Measurements from ENCODE around the gene APOBEC3G.
"Not testable (repeated sequence)": the region's sequence is repeated elsewhere in the genome, so short reads cannot be mapped to it uniquely, and the experiment has no call there.

Gene APOBEC3G

DNA sequence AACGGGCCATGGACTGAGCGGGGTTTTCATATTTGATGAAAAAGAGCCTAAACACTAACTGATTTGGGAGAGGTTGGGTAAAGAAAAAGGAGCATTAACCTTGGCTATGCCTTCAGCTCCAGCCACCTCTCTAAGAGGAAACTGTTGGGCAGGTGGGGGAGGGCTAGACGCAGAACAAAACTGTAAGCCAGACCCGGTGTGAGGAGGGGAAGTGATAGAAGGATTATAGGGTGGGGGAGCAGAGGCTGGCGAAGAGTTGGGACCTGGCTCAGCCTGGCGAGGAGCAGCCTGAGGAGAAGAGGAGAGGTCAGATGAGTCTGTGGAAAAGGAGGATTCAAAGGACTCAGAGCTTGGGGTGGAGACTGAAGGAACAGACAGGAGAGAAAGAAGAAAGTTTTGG, 15.8 kb upstream of the APOBEC3G start:
- not testable (repeated sequence) for H3K23ac ChIP-seq (ENCODE audit: low read length in 2 of 2); H3K14ac ChIP-seq (ENCODE audit: low read length in 2 of 2); H3K9ac ChIP-seq (ENCODE audit: low read length); H3K79me1 ChIP-seq (replicated peaks; ENCODE audit: low read length, poor library complexity, severe bottlenecking); H3K18ac ChIP-seq (ENCODE audit: low read depth in 1 of 2, low read length in 2 of 2); H3K4me1 ChIP-seq (ENCODE audit: control insufficient read depth, insufficient read depth, low read depth, low read length); H4K8ac ChIP-seq (ENCODE audit: low read length); H3K4me2 ChIP-seq (ENCODE audit: low read length, poor library complexity, severe bottlenecking); H3K4ac ChIP-seq (ENCODE audit: low read depth in 1 of 2, low read length in 2 of 2); H2BK12ac ChIP-seq (ENCODE audit: low read length in 2 of 2); H3K27ac ChIP-seq (ENCODE audit: low read length, poor library complexity, severe bottlenecking); H2BK15ac ChIP-seq (ENCODE audit: low read depth, poor library complexity, severe bottlenecking); H3K9me3 ChIP-seq (ENCODE audit: control insufficient read depth, low read length); H3K36me3 ChIP-seq (ENCODE audit: control insufficient read depth in 1 of 2, insufficient read depth in 2 of 2, low read depth in 1 of 2, low read length in 2 of 2); H2BK120ac ChIP-seq (ENCODE audit: low read depth, low read length); H4K91ac ChIP-seq (ENCODE audit: low read length); H2BK5ac ChIP-seq (ENCODE audit: low read depth, low read length, poor library complexity, severe bottlenecking); H2AFZ ChIP-seq (ENCODE audit: low read depth, low read length); H3K4me3 ChIP-seq (ENCODE audit: insufficient read depth in 1 of 2, low read depth in 1 of 2, low read length in 2 of 2); H2AK5ac ChIP-seq (ENCODE audit: low read length, severe bottlenecking); DNase-seq
- WGBS = 81% methylated on average over 6 of the region's 6 CpGs
- H3K27me3 ChIP-seq (ENCODE audit: control insufficient read depth in 1 of 2, insufficient read depth in 1 of 2, low read length in 2 of 2) = peaks cover 24 to 30% of the 10 kb centered on the region in 2 experiments

- H2AFZ ChIP-seq (ENCODE audit: low read depth, low read length); H3K9ac ChIP-seq (ENCODE audit: low read length); H3K36me3 ChIP-seq (ENCODE audit: control insufficient read depth in 1 of 2, insufficient read depth in 2 of 2, low read depth in 1 of 2, low read length in 2 of 2); H3K79me1 ChIP-seq (replicated peaks; ENCODE audit: low read length, poor library complexity, severe bottlenecking); H3K4me3 ChIP-seq (ENCODE audit: insufficient read depth in 1 of 2, low read depth in 1 of 2, low read length in 2 of 2); DNase-seq; H3K4me2 ChIP-seq (ENCODE audit: low read length, poor library complexity, severe bottlenecking); H3K9me3 ChIP-seq (ENCODE audit: control insufficient read depth, low read length); H2BK12ac ChIP-seq (ENCODE audit: low read length in 2 of 2); H4K8ac ChIP-seq (ENCODE audit: low read length); H3K23ac ChIP-seq (ENCODE audit: low read length in 2 of 2); H2BK120ac ChIP-seq (ENCODE audit: low read depth, low read length); H3K4me1 ChIP-seq (ENCODE audit: control insufficient read depth, insufficient read depth, low read depth, low read length); H3K18ac ChIP-seq (ENCODE audit: low read depth in 1 of 2, low read length in 2 of 2); H2BK5ac ChIP-seq (ENCODE audit: low read depth, low read length, poor library complexity, severe bottlenecking); H2BK15ac ChIP-seq (ENCODE audit: low read depth, poor library complexity, severe bottlenecking); H3K27ac ChIP-seq (ENCODE audit: low read length, poor library complexity, severe bottlenecking); H3K14ac ChIP-seq (ENCODE audit: low read length in 2 of 2); H3K4ac ChIP-seq (ENCODE audit: low read depth in 1 of 2, low read length in 2 of 2); H4K91ac ChIP-seq (ENCODE audit: low read length); H2AK5ac ChIP-seq (ENCODE audit: low read length, severe bottlenecking): not testable (repeated sequence)
- H3K27me3 ChIP-seq (ENCODE audit: control insufficient read depth in 1 of 2, insufficient read depth in 1 of 2, low read length in 2 of 2) = peaks cover 24 to 30% of the 10 kb centered on the region in 2 experiments
- WGBS = 74% methylated on average over 10 of the region's 10 CpGs
These were observed 15.1 kb upstream of the APOBEC3G start for GRCh38 chr22:39061951-39062350.

- not testable (repeated sequence) for H3K4ac ChIP-seq (ENCODE audit: low read depth in 1 of 2, low read length in 2 of 2); H3K4me2 ChIP-seq (ENCODE audit: low read length, poor library complexity, severe bottlenecking); H2AK5ac ChIP-seq (ENCODE audit: low read length, severe bottlenecking); H3K27ac ChIP-seq (ENCODE audit: low read length, poor library complexity, severe bottlenecking); H3K9me3 ChIP-seq (ENCODE audit: control insufficient read depth, low read length); H4K91ac ChIP-seq (ENCODE audit: low read length); H2BK120ac ChIP-seq (ENCODE audit: low read depth, low read length); H3K9ac ChIP-seq (ENCODE audit: low read length); H3K4me3 ChIP-seq (ENCODE audit: insufficient read depth in 1 of 2, low read depth in 1 of 2, low read length in 2 of 2); H2AFZ ChIP-seq (ENCODE audit: low read depth, low read length); H2BK15ac ChIP-seq (ENCODE audit: low read depth, poor library complexity, severe bottlenecking); H3K79me1 ChIP-seq (replicated peaks; ENCODE audit: low read length, poor library complexity, severe bottlenecking); DNase-seq; H3K36me3 ChIP-seq (ENCODE audit: control insufficient read depth in 1 of 2, insufficient read depth in 2 of 2, low read depth in 1 of 2, low read length in 2 of 2); H4K8ac ChIP-seq (ENCODE audit: low read length); H2BK12ac ChIP-seq (ENCODE audit: low read length in 2 of 2); H2BK5ac ChIP-seq (ENCODE audit: low read depth, low read length, poor library complexity, severe bottlenecking); H3K18ac ChIP-seq (ENCODE audit: low read depth in 1 of 2, low read length in 2 of 2); H3K4me1 ChIP-seq (ENCODE audit: control insufficient read depth, insufficient read depth, low read depth, low read length); H3K14ac ChIP-seq (ENCODE audit: low read length in 2 of 2); H3K23ac ChIP-seq (ENCODE audit: low read length in 2 of 2)
- 91% methylated on average over 8 of the region's 8 CpGs for WGBS
- peaks cover 24 to 40% of the 10 kb centered on the region in 2 experiments for H3K27me3 ChIP-seq (ENCODE audit: control insufficient read depth in 1 of 2, insufficient read depth in 1 of 2, low read length in 2 of 2)
These were observed 13.2 kb upstream of the APOBEC3G start for GRCh38 chr22:39063904-39064303.

- not testable (repeated sequence) for H3K18ac ChIP-seq (ENCODE audit: low read depth in 1 of 2, low read length in 2 of 2); H3K14ac ChIP-seq (ENCODE audit: low read length in 2 of 2); H4K91ac ChIP-seq (ENCODE audit: low read length); H2BK120ac ChIP-seq (ENCODE audit: low read depth, low read length); H3K4ac ChIP-seq (ENCODE audit: low read depth in 1 of 2, low read length in 2 of 2); H3K9ac ChIP-seq (ENCODE audit: low read length); DNase-seq; H3K27ac ChIP-seq (ENCODE audit: low read length, poor library complexity, severe bottlenecking); H3K9me3 ChIP-seq (ENCODE audit: control insufficient read depth, low read length); H3K36me3 ChIP-seq (ENCODE audit: control insufficient read depth in 1 of 2, insufficient read depth in 2 of 2, low read depth in 1 of 2, low read length in 2 of 2); H3K4me3 ChIP-seq (ENCODE audit: insufficient read depth in 1 of 2, low read depth in 1 of 2, low read length in 2 of 2); H4K8ac ChIP-seq (ENCODE audit: low read length); H2AFZ ChIP-seq (ENCODE audit: low read depth, low read length); H3K4me1 ChIP-seq (ENCODE audit: control insufficient read depth, insufficient read depth, low read depth, low read length); H3K79me1 ChIP-seq (replicated peaks; ENCODE audit: low read length, poor library complexity, severe bottlenecking); H2BK5ac ChIP-seq (ENCODE audit: low read depth, low read length, poor library complexity, severe bottlenecking); H2AK5ac ChIP-seq (ENCODE audit: low read length, severe bottlenecking); H2BK12ac ChIP-seq (ENCODE audit: low read length in 2 of 2); H3K4me2 ChIP-seq (ENCODE audit: low read length, poor library complexity, severe bottlenecking); H2BK15ac ChIP-seq (ENCODE audit: low read depth, poor library complexity, severe bottlenecking); H3K23ac ChIP-seq (ENCODE audit: low read length in 2 of 2)
- peaks cover 3 to 28% of the 10 kb centered on the region in 2 experiments for H3K27me3 ChIP-seq (ENCODE audit: control insufficient read depth in 1 of 2, insufficient read depth in 1 of 2, low read length in 2 of 2)
- WGBS = 87% methylated on average over 9 of the region's 9 CpGs
These were observed 10.4 kb upstream of the APOBEC3G start for GRCh38 chr22:39066442-39067276.
